Measurements from ENCODE around the gene DLGAP5. TPM values are rescaled to one million over a fixed set of nuclear protein-coding genes. Genes with fewer than 3 reads are reported as not detected.

DLGAP5 gene
- total and polyA plus RNA-seq, 2 donors (not counting 1 experiment from before 2014, with no cell fraction given), result 8.1 to 10.5 TPM

DNA sequence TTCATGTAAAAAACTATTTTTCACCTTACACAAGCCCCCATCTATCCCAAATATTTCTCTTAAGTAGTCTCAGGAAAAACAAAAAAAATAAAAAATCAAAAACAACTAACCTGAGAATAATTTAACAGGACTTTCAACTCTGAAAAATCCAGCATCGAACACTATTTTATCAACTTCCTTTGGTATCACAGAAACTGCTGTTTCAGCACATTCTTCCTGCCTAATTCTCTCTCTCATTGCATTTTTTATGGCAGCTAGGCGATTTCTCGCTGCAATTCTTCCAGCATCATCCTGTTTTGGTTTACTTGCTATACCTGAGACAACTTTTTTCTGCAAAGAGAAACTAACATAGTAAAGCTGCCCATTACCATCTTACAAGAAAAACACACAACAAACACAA is 33.0 kb downstream of the DLGAP5 start:
- no peak for DNase-seq (ENCODE audit: low read depth in 2 of 2)
- H2AFZ ChIP-seq (ENCODE audit: low read length), result no peak overlapping the region
- no peak overlapping the region for H3K4me3 ChIP-seq (replicated peaks in 1 of 4; ENCODE audit: control extremely low read depth in 1 of 4, insufficient read depth in 1 of 4, low read depth in 3 of 4, low read length in 4 of 4)
- H3K9me3 ChIP-seq (ENCODE audit: control insufficient read depth, insufficient read depth, low read depth, low read length), result no peaks in the 10 kb centered on the region
- no peak overlapping the region for H3K4me2 ChIP-seq (ENCODE audit: extremely low read depth, insufficient read depth, low read length)
- H4K20me1 ChIP-seq (ENCODE audit: control insufficient read depth, extremely low read depth, insufficient read depth, low read length), result no peaks in the 10 kb centered on the region
- H3K9ac ChIP-seq (ENCODE audit: insufficient read depth, low read length), result no peak overlapping the region
- TF ChIP-seq, protein P1, sequence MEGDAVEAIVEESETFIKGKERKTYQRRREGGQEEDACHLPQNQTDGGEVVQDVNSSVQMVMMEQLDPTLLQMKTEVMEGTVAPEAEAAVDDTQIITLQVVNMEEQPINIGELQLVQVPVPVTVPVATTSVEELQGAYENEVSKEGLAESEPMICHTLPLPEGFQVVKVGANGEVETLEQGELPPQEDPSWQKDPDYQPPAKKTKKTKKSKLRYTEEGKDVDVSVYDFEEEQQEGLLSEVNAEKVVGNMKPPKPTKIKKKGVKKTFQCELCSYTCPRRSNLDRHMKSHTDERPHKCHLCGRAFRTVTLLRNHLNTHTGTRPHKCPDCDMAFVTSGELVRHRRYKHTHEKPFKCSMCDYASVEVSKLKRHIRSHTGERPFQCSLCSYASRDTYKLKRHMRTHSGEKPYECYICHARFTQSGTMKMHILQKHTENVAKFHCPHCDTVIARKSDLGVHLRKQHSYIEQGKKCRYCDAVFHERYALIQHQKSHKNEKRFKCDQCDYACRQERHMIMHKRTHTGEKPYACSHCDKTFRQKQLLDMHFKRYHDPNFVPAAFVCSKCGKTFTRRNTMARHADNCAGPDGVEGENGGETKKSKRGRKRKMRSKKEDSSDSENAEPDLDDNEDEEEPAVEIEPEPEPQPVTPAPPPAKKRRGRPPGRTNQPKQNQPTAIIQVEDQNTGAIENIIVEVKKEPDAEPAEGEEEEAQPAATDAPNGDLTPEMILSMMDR (conservative IDR thresholded peaks at IDR 0.05 in 1 of 2, IDR thresholded peaks at IDR 0.05 in 1 of 2; ENCODE audit: low read depth in 1 of 2, low read length in 2 of 2), result no peak
- TF ChIP-seq EZH2 (IDR thresholded peaks at IDR 0.05; ENCODE audit: low read length, missing control alignments), result no peak
- no peaks in the 10 kb centered on the region for H3K79me2 ChIP-seq (ENCODE audit: control insufficient read depth, insufficient read depth, low read length)
- H3K27me3 ChIP-seq (ENCODE audit: control insufficient read depth, insufficient read depth, low read length), result no peaks in the 10 kb centered on the region
- H3K36me3 ChIP-seq (ENCODE audit: control insufficient read depth, insufficient read depth, low read length), result peaks cover 3% of the 10 kb centered on the region
- no peak overlapping the region for H3K27ac ChIP-seq (ENCODE audit: insufficient read depth, low read length)
- H3K4me1 ChIP-seq (ENCODE audit: control insufficient read depth, extremely low read depth, insufficient read depth, low read length), result no peaks in the 10 kb centered on the region

DNA sequence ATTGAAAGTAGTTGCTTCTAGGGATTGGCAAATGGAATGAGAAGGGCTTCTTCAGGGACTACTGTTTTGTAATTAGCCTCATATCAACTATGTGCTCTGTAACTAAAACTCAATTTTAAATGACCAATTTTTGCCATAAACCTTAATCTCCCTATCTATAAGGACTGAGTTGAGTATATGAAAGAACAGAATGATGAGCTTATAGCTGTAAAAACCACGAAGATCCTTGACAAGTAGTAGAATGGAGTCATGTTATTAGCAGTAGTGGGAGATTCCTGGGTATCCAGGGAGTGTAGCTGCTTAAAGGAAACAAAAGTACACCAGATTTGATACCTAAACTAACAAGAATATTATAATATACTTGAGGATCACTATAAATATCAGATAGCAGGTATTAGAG is 34.3 kb downstream of the DLGAP5 start:
- peaks cover 4% of the 10 kb centered on the region for H3K4me1 ChIP-seq (ENCODE audit: control insufficient read depth, extremely low read depth, insufficient read depth, low read length)
- TF ChIP-seq EZH2 (IDR thresholded peaks at IDR 0.05; ENCODE audit: low read length, missing control alignments), result no peak
- TF ChIP-seq, protein P1 (conservative IDR thresholded peaks at IDR 0.05 in 1 of 2, IDR thresholded peaks at IDR 0.05 in 1 of 2; ENCODE audit: low read depth in 1 of 2, low read length in 2 of 2), result no peak
- DNase-seq (ENCODE audit: low read depth in 2 of 2), result no peak

DNA sequence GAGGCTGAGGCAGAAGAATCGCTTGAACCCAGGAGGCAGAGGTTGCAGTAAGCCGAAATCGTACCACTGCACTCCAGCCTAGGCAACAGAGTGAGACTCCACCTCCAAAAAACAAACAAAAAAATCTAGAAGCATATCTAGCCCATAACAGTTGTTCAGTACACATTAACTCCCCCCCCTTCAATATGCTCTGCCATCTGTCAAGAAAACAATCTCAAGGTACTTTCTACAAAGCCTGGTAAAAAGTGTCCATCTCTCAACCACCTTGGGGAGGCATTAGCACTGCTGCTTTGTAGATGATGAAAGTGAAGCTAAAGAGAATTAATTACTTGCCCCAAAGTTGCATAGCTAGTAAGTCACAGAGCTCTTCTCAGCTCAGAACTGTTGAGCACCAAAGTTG is 37.4 kb downstream of the DLGAP5 start:
- Histone ChIP-seq H2AFZ (ENCODE audit: low read length) (no peak overlapping the region), H3K27me3 (ENCODE audit: control insufficient read depth, insufficient read depth, low read length) (no peaks in the 10 kb centered on the region), H4K20me1 (ENCODE audit: control insufficient read depth, extremely low read depth, insufficient read depth, low read length) (no peaks in the 10 kb centered on the region), H3K36me3 (ENCODE audit: control insufficient read depth, insufficient read depth, low read length) (peaks cover 3% of the 10 kb centered on the region), H3K27ac (ENCODE audit: insufficient read depth, low read length) (no peak overlapping the region), H3K9ac (ENCODE audit: insufficient read depth, low read length) (no peak overlapping the region), H3K4me1 (ENCODE audit: control insufficient read depth, extremely low read depth, insufficient read depth, low read length) (peaks cover 4% of the 10 kb centered on the region), H3K4me2 (ENCODE audit: extremely low read depth, insufficient read depth, low read length) (no peak overlapping the region), H3K4me3 (replicated peaks in 1 of 4; ENCODE audit: control extremely low read depth in 1 of 4, insufficient read depth in 1 of 4, low read depth in 3 of 4, low read length in 4 of 4) (no peak overlapping the region), H3K9me3 (ENCODE audit: control insufficient read depth, insufficient read depth, low read depth, low read length) (no peaks in the 10 kb centered on the region), H3K79me2 (ENCODE audit: control insufficient read depth, insufficient read depth, low read length) (no peaks in the 10 kb centered on the region)
- TF ChIP-seq EZH2 (IDR thresholded peaks at IDR 0.05; ENCODE audit: low read length, missing control alignments), result no peak
- TF ChIP-seq, protein P1 (conservative IDR thresholded peaks at IDR 0.05 in 1 of 2, IDR thresholded peaks at IDR 0.05 in 1 of 2; ENCODE audit: low read depth in 1 of 2, low read length in 2 of 2), result no peak
- DNase-seq (ENCODE audit: low read depth in 2 of 2), result no peak

More for the DNA sequence above, 34.3 kb downstream of the DLGAP5 start:
- Histone ChIP-seq H3K4me3 (replicated peaks in 1 of 4; ENCODE audit: control extremely low read depth in 1 of 4, insufficient read depth in 1 of 4, low read depth in 3 of 4, low read length in 4 of 4) (no peak overlapping the region), H2AFZ (ENCODE audit: low read length) (no peak overlapping the region), H3K27ac (ENCODE audit: insufficient read depth, low read length) (no peak overlapping the region), H4K20me1 (ENCODE audit: control insufficient read depth, extremely low read depth, insufficient read depth, low read length) (no peaks in the 10 kb centered on the region), H3K4me2 (ENCODE audit: extremely low read depth, insufficient read depth, low read length) (no peak overlapping the region), H3K9ac (ENCODE audit: insufficient read depth, low read length) (no peak overlapping the region), H3K79me2 (ENCODE audit: control insufficient read depth, insufficient read depth, low read length) (no peaks in the 10 kb centered on the region), H3K36me3 (ENCODE audit: control insufficient read depth, insufficient read depth, low read length) (peaks cover 3% of the 10 kb centered on the region), H3K27me3 (ENCODE audit: control insufficient read depth, insufficient read depth, low read length) (no peaks in the 10 kb centered on the region), H3K9me3 (ENCODE audit: control insufficient read depth, insufficient read depth, low read depth, low read length) (no peaks in the 10 kb centered on the region)
